ENCODE measurements around the gene WNT3A.
A peak's percentile ranks its signal among the peaks of the same experiment; 100 is the strongest.
"Not testable (repeated sequence)": the region's sequence is repeated elsewhere in the genome, so short reads cannot be mapped to it uniquely, and the experiment has no call there.

The WNT3A gene

GRCh38 chr1:228006786-228007048 lies at the start of gene WNT3A:
WNT3A (plus strand) TSS chr1:228006998; CDS start chr1:228007129, 131 bp downstream.
- TF ChIP-seq, protein P1, sequence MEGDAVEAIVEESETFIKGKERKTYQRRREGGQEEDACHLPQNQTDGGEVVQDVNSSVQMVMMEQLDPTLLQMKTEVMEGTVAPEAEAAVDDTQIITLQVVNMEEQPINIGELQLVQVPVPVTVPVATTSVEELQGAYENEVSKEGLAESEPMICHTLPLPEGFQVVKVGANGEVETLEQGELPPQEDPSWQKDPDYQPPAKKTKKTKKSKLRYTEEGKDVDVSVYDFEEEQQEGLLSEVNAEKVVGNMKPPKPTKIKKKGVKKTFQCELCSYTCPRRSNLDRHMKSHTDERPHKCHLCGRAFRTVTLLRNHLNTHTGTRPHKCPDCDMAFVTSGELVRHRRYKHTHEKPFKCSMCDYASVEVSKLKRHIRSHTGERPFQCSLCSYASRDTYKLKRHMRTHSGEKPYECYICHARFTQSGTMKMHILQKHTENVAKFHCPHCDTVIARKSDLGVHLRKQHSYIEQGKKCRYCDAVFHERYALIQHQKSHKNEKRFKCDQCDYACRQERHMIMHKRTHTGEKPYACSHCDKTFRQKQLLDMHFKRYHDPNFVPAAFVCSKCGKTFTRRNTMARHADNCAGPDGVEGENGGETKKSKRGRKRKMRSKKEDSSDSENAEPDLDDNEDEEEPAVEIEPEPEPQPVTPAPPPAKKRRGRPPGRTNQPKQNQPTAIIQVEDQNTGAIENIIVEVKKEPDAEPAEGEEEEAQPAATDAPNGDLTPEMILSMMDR (IDR thresholded peaks at IDR 0.05; ENCODE audit: extremely low read depth, insufficient read depth, missing control alignments): no peak
- no peak for DNase-seq (ENCODE audit: low spot score)
- in situ Hi-C loops (cut with MboI; ENCODE audit: low pct_unique_long_range_greater_than_20kb, low sequenced_read_pairs, unreplicated experiment): no loop called here

- no peak for DNase-seq (ENCODE audit: low spot score)
- in situ Hi-C loops (cut with MboI; ENCODE audit: low pct_unique_long_range_greater_than_20kb, low sequenced_read_pairs, unreplicated experiment): no loop called here
- TF ChIP-seq, protein P1 (IDR thresholded peaks at IDR 0.05; ENCODE audit: extremely low read depth, insufficient read depth, missing control alignments): no peak
Measured at GRCh38 chr1:227958617-227959324, 48.0 kb upstream of the WNT3A start.

DNA sequence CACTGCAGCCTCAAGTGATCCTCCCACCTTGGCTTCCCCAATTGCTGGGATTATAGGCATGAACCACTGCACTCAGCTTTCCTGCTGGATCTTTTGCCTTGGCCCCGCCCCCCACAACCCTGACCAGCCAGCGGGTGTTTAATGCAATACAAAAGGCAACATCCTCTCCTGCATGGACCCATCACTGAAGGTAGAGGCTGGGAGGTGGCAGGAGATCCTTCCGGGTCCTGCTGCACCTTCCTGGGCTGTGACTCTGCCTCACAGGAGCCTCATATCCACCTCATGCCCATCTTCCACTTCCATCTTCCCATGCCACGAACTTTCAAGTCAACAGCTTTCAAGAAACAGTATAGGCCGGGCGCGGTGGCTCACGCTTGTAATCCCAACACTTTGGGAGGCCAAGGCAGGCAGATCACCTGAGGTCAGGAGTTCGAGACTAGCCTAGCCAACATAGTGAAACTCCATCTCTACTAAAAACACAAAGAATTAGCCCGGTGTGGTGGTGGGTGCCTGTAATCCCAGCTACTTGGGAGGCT lies 47.4 kb upstream of the WNT3A start:
- TF ChIP-seq, protein P1 (IDR thresholded peaks at IDR 0.05; ENCODE audit: extremely low read depth, insufficient read depth, missing control alignments): no peak
- in situ Hi-C loops (cut with MboI; ENCODE audit: low pct_unique_long_range_greater_than_20kb, low sequenced_read_pairs, unreplicated experiment): no loop called here
- DNase-seq (ENCODE audit: low spot score): no peak

- TF ChIP-seq, protein P1 (IDR thresholded peaks at IDR 0.05; ENCODE audit: extremely low read depth, insufficient read depth, missing control alignments): no peak
- DNase-seq (ENCODE audit: low spot score): no peak
- in situ Hi-C loops (cut with MboI; ENCODE audit: low pct_unique_long_range_greater_than_20kb, low sequenced_read_pairs, unreplicated experiment): no loop called here
Measured at GRCh38 chr1:227961651-227962466, 44.9 kb upstream of the WNT3A start.

DNA sequence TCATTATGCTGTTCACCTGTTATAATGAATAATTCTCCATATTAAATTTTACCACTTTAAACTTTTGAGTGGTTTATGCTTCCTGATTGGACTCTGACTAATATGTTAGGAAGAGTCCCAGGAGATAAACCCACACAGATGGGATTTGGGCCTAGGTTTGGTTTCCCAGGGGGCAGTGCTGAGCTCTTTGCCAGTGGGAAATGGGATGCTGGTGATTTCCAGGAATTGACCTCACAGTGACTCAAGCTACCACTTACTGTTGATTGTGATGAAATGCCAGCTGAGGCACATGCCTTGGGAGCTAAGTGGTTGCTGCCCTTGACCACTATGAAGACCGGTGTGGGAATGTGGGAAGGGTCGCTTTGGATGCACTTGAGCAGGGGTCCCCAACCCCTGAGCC lies 40.1 kb upstream of the WNT3A start:
- in situ Hi-C loops (cut with MboI; ENCODE audit: low pct_unique_long_range_greater_than_20kb, low sequenced_read_pairs, unreplicated experiment); DNase-seq (ENCODE audit: low spot score): not testable (repeated sequence)

GRCh38 chr1:227967815-227968214 lies 39.0 kb upstream of the WNT3A start:
- in situ Hi-C loops (cut with MboI; ENCODE audit: low pct_unique_long_range_greater_than_20kb, low sequenced_read_pairs, unreplicated experiment); DNase-seq (ENCODE audit: low spot score): not testable (repeated sequence)
- TF ChIP-seq, protein P1 (IDR thresholded peaks at IDR 0.05; ENCODE audit: extremely low read depth, insufficient read depth, missing control alignments): peak; percentile 25

- in situ Hi-C loops (cut with MboI; ENCODE audit: low pct_unique_long_range_greater_than_20kb, low sequenced_read_pairs, unreplicated experiment); DNase-seq (ENCODE audit: low spot score): not testable (repeated sequence)
Measured at GRCh38 chr1:227970076-227970995, 36.5 kb upstream of the WNT3A start.

- in situ Hi-C loops (cut with MboI; ENCODE audit: low pct_unique_long_range_greater_than_20kb, low sequenced_read_pairs, unreplicated experiment); DNase-seq (ENCODE audit: low spot score): not testable (repeated sequence)
Measured at GRCh38 chr1:227971216-227971615, 35.6 kb upstream of the WNT3A start.

- in situ Hi-C loops (cut with MboI; ENCODE audit: low pct_unique_long_range_greater_than_20kb, low sequenced_read_pairs, unreplicated experiment); DNase-seq (ENCODE audit: low spot score): not testable (repeated sequence)
Measured at GRCh38 chr1:227971643-227972282, 35.0 kb upstream of the WNT3A start.

DNA sequence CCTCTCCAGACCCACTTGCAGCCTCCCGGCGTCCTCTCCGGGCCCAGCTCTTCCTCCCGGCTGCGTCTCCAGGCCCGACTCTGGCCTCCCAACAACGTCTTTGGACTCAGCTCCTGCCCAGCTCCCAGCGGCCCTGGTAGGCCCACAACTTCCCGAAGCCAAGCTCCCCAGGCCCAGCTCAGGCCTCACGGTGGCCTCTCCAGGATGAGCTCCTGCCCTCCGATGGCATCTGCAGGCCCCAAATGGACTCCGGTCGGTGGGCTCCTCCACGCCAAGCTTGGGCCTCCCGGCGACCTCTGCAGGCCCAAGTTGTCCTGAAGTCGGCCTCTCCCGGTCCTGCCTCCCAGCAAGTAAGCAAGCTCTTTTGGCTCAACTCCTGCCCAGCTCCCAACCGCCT lies 34.5 kb upstream of the WNT3A start:
- in situ Hi-C loops (cut with MboI; ENCODE audit: low pct_unique_long_range_greater_than_20kb, low sequenced_read_pairs, unreplicated experiment); DNase-seq (ENCODE audit: low spot score): not testable (repeated sequence)

Measured in GM13977 (cell line).